ENCODE data around the gene PDE1A.
A peak's percentile ranks its signal among the peaks of the same experiment; 100 is the strongest.
"Not testable (repeated sequence)": the region's sequence is repeated elsewhere in the genome, so short reads cannot be mapped to it uniquely, and the experiment has no call there.

Gene PDE1A

DNA sequence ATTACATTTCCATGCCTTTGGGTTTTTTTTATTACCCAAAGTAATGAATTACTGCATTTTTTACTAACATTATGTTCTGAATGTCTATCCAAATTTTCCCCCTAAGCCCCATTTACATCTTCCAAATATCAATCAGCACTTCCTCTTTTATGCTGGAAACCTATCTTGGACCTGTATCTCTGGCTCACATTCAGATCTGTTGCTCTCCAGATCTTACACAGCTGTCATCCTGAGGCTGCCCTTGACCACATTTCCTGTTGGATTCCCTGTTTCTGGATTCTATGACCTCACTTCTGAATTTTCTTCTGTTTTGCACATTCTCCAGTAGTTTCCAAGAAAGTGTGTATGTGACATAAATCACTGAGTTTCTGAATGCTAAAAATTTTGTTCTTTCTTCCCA lies 146.7 kb downstream of the PDE1A start:
- no peak for DNase-seq

DNA sequence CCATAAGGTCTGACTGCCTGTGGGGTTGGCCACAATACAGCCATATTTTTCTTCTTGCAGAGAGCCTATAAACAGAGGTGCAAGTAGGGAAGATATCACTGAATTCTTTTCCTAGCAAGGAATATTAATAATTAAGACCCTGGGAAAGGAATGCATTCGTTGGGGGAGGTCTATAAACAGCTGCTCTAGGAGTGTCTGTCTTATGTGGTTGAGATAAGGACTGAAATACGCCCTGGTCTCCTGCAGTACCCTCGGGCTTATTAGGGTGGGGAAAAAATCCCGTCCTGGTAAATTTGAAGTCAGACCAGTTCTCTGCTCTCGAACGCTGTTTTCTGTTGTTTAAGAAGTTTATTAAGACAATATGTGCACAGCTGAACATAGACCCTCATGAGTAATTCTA lies 150.2 kb downstream of the PDE1A start:
- DNase-seq, result not testable (repeated sequence)

- DNase-seq, result no peak
Measured at GRCh38 chr2:182267971-182268370, 158.9 kb downstream of the PDE1A start.

- DNase-seq, result no peak
Measured at GRCh38 chr2:182266909-182267308, 159.9 kb downstream of the PDE1A start.

GRCh38 chr2:182265718-182266117 lies 161.1 kb downstream of the PDE1A start:
- DNase-seq, result no peak

GRCh38 chr2:182261860-182262387 lies 164.9 kb downstream of the PDE1A start:
- no peak for DNase-seq

- DNase-seq, result no peak
Measured at GRCh38 chr2:182259629-182260150, 167.1 kb downstream of the PDE1A start.

GRCh38 chr2:182252534-182252933 lies 174.3 kb downstream of the PDE1A start:
- DNase-seq, result no peak

DNA sequence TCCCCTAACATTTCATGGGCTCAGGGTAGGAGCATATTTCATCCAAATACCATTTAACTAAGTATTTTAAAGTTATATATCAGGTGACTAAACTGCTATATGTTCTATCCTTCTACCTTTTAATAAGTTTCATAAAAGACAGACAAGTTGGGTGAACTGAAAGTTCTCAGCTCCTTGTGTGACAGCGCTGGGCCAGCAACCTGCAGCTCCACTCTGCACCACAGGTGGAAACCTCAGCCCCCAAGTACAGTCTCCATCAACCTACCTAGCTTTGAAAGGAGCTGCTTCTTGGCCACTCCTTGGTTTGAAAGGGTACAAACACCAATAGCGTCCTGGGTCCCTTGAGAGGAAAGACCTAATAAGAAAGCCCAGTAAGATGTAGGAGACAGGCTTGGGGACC lies 177.9 kb downstream of the PDE1A start:
- DNase-seq, result no peak

DNA sequence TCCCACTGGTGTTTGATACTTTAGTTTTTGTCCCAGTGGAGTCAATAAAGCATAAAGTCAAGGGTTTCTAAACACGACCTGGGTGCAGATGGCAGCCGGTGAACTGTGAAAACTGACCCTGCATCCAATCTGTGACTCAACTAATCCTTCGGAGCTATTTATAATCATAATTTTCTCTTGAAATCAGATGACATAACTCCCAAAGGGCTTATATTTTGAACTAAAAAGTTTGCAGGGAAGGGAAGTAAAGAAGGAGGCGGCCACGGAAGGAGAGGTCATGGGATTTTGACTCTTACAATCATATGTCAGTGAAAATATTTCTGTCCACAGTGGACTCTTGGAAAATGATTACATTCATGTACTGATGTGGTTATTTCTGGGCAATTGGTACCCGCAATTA lies 178.5 kb downstream of the PDE1A start:
- no peak for DNase-seq

GRCh38 chr2:182247831-182248230 lies 179.0 kb downstream of the PDE1A start:
- no peak for DNase-seq

- no peak for DNase-seq
Measured at GRCh38 chr2:182245963-182246362, 180.9 kb downstream of the PDE1A start.

DNA sequence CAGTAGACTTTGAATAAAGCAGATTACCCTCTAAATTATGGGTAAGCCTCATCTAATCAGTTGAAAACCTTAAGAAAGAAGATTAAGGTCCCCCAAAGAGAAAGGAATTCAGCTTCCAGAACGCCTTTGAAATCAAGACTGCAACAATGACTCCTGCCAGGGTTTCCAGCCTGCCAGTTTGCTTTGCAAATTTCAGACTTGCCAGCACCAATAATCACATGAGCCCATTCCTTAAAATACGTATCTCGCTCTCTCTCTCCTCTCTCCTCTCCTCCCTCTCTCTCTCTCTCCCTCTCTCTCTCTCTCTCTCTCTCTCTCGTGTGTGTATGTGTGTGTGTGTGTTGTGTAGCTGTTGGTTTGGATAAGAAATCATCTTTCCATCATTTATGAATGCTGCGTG lies 184.2 kb downstream of the PDE1A start:
- no peak for DNase-seq

DNA sequence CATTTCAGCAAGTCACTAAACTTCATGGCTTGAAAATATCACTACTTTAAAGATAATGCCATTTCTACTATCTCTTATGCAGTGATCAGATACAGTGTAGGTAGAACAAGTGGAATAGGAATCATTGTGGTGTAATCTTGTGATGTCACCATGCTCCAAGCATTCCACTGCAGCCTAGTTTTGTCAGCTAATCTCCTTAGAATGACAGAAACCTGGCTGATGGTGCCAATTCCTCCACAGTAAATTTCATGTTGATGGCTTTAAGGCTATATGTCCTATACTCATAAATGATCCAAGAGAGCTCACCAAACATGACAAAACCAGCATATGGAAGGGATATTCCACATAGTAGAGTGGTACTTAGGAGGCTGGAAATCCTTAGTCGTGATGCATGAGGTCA lies 184.9 kb downstream of the PDE1A start:
- DNase-seq, result no peak

DNA sequence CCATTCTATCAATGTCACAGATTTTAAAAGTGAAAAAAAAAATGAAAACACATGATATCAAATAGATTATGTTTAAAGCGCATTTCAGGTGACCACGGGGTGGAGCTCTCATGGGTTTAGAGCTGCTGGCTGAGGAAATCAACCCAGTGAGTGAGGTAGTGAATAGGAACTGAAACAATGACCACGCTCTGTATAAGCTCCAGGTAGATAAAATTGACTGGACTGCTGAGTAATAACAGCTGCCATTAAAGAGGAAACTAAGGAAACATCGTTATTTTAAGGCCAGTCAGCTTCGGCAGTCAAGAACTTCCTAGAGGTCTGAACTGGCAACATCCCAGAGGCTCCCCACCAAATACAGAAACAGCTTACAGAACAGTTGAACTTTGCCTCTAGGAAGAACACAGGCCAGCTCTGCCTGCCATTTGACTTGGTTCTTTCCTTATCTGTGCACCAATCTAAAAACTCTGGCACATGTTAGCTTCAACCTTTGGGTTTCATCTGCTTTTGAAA lies 185.9 kb downstream of the PDE1A start:
- DNase-seq, result peak in 2 of 56 donors; percentile 12 to 17

GRCh38 chr2:182230561-182230960 lies 196.3 kb downstream of the PDE1A start:
- no peak for DNase-seq

DNA sequence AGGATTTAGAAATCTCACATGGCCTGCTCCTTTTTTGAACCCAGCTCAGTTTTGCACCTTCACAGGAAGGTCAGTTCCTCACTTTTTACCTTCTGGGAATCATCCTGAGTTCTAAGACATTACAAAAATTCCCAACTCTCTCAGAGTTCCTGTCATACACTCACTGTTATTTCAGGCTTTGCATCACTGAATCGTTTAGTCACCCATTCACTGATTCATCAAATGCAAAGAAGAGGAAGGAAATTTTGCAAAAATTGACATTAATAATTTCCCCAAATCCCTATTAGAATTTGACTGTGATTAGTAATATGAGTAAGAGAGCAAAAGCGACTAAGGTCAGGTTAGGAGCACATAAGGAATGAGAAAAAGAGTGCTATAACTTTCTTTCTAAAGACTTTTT lies 197.5 kb downstream of the PDE1A start:
- no peak for DNase-seq

DNA sequence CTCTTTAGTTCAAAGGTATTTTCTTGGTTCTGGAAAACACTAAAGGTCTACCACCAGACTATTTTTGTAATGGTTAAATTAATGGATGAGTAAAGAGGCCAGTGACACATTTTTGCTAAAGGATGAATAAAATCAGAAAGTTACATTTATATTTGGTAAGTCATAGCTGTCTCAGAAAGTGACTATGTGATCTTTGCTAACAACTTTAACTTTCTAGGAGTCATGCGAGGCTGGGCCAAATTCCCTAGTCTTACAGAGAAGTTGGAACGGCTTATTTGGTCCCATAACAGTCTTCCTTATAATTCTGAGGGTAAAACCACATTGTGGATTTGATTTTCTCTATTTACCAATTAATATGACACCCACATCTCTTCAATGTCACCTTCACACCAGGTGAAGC lies 198.1 kb downstream of the PDE1A start:
- DNase-seq, result no peak

- no peak for DNase-seq
Measured at GRCh38 chr2:182228073-182228473, 198.8 kb downstream of the PDE1A start.

GRCh38 chr2:182226807-182227206 lies 200.0 kb downstream of the PDE1A start:
- no peak for DNase-seq

GRCh38 chr2:182224669-182225068 lies 202.2 kb downstream of the PDE1A start:
- DNase-seq, result no peak

GRCh38 chr2:182220998-182221397 lies 205.8 kb downstream of the PDE1A start:
- no peak for DNase-seq

- DNase-seq, result no peak
Measured at GRCh38 chr2:182220335-182220734, 206.5 kb downstream of the PDE1A start.

GRCh38 chr2:182210669-182211068 lies 216.2 kb downstream of the PDE1A start:
- no peak for DNase-seq

Data from nucleus accumbens (tissue), 56 donors.